Measurements from ENCODE around the gene TSPEAR. TPM values are rescaled to one million over a fixed set of nuclear protein-coding genes. Genes with fewer than 3 reads are reported as not detected.

The TSPEAR gene
- total RNA-seq, 3 donors from 2014 or later (not counting 1 experiment from before 2014, with no cell fraction given), result not detected

DNA sequence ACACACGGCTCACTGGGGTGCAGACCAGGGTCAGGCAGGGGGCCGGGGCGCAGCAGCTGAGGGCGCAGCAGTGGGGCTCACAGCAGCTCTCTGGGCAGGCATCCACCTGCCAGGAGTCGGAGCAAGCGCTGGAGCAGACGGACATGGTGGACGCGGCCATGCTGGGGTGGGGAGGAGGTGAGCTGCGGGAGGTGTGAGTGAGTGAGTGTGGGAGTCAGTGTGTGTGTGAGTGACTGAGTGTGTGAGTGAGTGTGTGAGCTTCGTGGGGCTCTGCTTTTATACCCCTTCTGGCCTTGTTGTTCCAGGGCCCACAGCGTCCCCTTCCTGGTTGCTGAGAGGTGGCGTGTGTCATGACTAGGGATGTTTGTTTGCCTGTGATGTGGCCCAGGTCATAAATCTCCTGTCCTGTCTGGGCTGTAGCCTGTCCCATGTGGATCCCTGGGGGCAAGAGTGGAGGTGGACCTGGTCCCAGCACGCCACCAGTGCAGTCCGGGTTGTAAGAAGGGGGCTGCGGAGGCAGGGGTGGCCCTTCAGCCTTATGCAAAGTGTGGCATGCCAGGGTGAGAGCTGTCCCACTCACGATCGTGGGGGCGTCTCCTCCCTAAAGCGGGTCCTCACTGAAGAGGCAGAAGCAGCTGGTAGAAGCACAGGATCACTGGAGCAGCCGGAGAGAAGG, 171.2 kb downstream of the TSPEAR start, which contains the start of gene KRTAP10-1:
Gene KRTAP10-1, minus strand, starts transcription at position 205 of the 676 bp plus-strand sequence. Its CDS starts 45 bp downstream, at position 160.
- TF ChIP-seq, protein P1, sequence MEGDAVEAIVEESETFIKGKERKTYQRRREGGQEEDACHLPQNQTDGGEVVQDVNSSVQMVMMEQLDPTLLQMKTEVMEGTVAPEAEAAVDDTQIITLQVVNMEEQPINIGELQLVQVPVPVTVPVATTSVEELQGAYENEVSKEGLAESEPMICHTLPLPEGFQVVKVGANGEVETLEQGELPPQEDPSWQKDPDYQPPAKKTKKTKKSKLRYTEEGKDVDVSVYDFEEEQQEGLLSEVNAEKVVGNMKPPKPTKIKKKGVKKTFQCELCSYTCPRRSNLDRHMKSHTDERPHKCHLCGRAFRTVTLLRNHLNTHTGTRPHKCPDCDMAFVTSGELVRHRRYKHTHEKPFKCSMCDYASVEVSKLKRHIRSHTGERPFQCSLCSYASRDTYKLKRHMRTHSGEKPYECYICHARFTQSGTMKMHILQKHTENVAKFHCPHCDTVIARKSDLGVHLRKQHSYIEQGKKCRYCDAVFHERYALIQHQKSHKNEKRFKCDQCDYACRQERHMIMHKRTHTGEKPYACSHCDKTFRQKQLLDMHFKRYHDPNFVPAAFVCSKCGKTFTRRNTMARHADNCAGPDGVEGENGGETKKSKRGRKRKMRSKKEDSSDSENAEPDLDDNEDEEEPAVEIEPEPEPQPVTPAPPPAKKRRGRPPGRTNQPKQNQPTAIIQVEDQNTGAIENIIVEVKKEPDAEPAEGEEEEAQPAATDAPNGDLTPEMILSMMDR (IDR thresholded peaks at IDR 0.05), result no peak

DNA sequence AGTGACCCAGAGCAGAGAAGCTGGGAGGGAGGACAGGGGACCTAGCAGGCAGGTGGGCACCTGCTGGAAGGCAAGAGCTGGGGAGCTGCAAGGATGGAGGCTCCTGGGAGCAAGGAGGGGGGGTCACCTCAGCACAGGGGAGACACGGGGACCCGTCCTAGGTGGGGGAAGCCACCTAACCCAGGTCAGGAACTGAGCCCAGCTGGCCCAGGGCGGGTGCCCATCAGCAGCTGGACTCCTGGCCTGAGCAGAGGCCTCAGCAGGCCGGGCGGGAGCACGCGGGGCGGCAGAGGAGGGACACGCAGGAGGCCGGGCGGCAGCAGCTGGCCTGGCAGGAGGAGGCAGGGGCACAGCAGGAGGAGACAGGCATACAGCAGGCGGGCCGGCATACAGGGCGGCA, 172.3 kb downstream of the TSPEAR start:
- Histone ChIP-seq H3K27me3 (ENCODE audit: control insufficient read depth, insufficient read depth, low read length) (no peaks in the 10 kb centered on the region), H3K4me3 (ENCODE audit: low read length) (no peak overlapping the region), H3K9me3 (ENCODE audit: control insufficient read depth, insufficient read depth, low read length) (peaks cover 4% of the 10 kb centered on the region), H3K36me3 (ENCODE audit: control insufficient read depth, insufficient read depth, low read length) (no peaks in the 10 kb centered on the region), H3K27ac (ENCODE audit: low read length) (no peak overlapping the region), H3K4me1 (ENCODE audit: control insufficient read depth, insufficient read depth, low read length) (no peaks in the 10 kb centered on the region)
- Mint-ChIP-seq H3K9me3 (no peaks in the 10 kb centered on the region), H3K4me3 (no peak overlapping the region), H3K4me1 (no peaks in the 10 kb centered on the region), H3K36me3 (no peaks in the 10 kb centered on the region), H3K27ac (no peak overlapping the region), H3K27me3 (ENCODE audit: low read depth in 2 of 2) (peaks cover 0 to 2% of the 10 kb centered on the region in 2 donors)
- WGBS (ENCODE audit: insufficient coverage), result 82% methylated on average over 14 of the region's 14 CpGs
- TF ChIP-seq, protein P1 (IDR thresholded peaks at IDR 0.05), result no peak
- DNase-seq (peak in 1 of 2 donors; percentile 8), ATAC-seq (no peak)
- intact Hi-C loops (cut with micrococcal nuclease), result no loop called here

More for the DNA sequence above, 171.2 kb downstream of the TSPEAR start, which contains the start of gene KRTAP10-1:
- Mint-ChIP-seq H3K27me3 (ENCODE audit: low read depth in 2 of 2) (peaks cover 0 to 2% of the 10 kb centered on the region in 2 donors), H3K4me1 (no peaks in the 10 kb centered on the region), H3K27ac (no peak within 1 kb of the TSS), H3K4me3 (no peak within 1 kb of the TSS), H3K36me3 (no peaks in the 10 kb centered on the region), H3K9me3 (no peaks in the 10 kb centered on the region)
- Histone ChIP-seq H3K27ac (ENCODE audit: low read length) (no peak within 1 kb of the TSS), H3K27me3 (ENCODE audit: control insufficient read depth, insufficient read depth, low read length) (no peaks in the 10 kb centered on the region), H3K4me3 (ENCODE audit: low read length) (no peak within 1 kb of the TSS), H3K9me3 (ENCODE audit: control insufficient read depth, insufficient read depth, low read length) (peaks cover 4% of the 10 kb centered on the region), H3K36me3 (ENCODE audit: control insufficient read depth, insufficient read depth, low read length) (no peaks in the 10 kb centered on the region), H3K4me1 (ENCODE audit: control insufficient read depth, insufficient read depth, low read length) (no peaks in the 10 kb centered on the region)
- intact Hi-C loops (cut with micrococcal nuclease), result no loop called here
- WGBS (ENCODE audit: insufficient coverage), result 83% methylated on average over 21 of the region's 21 CpGs
- no peak for DNase-seq
- ATAC-seq, result no peak

DNA sequence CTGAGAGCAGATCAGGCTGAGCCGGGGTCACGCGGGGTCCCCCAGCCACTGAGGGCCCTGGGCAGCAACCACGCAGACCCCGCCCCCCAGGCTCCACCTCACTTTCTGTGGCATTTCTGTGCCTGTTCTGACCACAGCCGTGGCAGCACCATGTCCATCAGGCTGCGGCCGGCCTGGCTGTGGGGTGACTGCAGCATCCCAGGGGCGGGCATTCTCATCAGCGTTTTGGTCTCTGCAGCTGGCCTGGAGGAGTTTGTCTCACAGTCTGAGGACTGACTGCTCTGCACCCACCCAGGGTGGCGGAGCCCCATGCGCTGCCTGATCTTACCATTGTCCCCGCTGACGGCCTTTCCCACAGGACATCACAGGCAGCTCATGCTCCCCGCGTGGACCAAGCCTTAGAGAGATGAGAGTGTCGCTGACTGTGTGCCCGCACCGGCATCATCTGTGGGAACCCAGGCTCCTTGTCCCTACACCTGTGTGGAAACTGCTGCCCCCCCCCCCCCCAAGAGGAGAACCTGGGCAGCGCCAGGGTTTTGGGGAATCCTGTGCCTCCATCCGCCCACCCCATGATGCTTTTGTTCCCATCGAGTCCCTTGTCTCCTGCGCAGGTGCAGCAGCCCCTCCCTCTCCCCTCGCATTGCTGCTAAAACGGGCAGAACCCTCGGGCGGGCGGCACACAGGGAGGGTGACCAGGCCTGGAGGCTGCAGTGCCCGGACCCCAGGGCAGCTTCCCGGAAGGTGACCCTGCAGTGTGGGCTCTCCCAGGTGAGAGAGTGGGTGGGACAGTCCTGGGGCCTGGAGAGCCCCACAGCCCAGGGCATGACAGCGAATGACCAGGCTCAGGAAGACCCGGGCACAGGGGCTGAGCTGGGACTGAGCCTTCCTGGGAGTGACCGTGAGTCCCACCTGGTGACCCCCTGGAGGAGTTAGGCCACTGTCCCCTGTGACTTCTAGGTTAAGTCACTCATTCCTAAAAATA, 173.2 kb downstream of the TSPEAR start:
- Histone ChIP-seq H3K9me3 (ENCODE audit: control insufficient read depth, insufficient read depth, low read length) (peaks cover 4% of the 10 kb centered on the region), H3K4me1 (ENCODE audit: control insufficient read depth, insufficient read depth, low read length) (no peaks in the 10 kb centered on the region), H3K27me3 (ENCODE audit: control insufficient read depth, insufficient read depth, low read length) (no peaks in the 10 kb centered on the region), H3K4me3 (ENCODE audit: low read length) (no peak overlapping the region), H3K27ac (ENCODE audit: low read length) (no peak overlapping the region), H3K36me3 (ENCODE audit: control insufficient read depth, insufficient read depth, low read length) (no peaks in the 10 kb centered on the region)
- DNase-seq (peak in 1 of 2 donors; percentile 11), ATAC-seq (no peak)
- no peak overlapping the region for H3K4me3 Mint-ChIP-seq
- H3K27ac Mint-ChIP-seq, result no peak overlapping the region
- TF ChIP-seq, protein P1 (IDR thresholded peaks at IDR 0.05), result no peak
- H3K4me1 Mint-ChIP-seq, result no peaks in the 10 kb centered on the region
- intact Hi-C loops (cut with micrococcal nuclease), result no loop called here
- WGBS (ENCODE audit: insufficient coverage), result 93% methylated on average over 33 of the region's 33 CpGs
- H3K27me3 Mint-ChIP-seq (ENCODE audit: low read depth in 2 of 2), result peaks cover 0 to 2% of the 10 kb centered on the region in 2 donors
- no peaks in the 10 kb centered on the region for H3K9me3 Mint-ChIP-seq
- no peaks in the 10 kb centered on the region for H3K36me3 Mint-ChIP-seq
